ENCODE results near the gene DOLK. TPM values are rescaled to one million over a fixed set of nuclear protein-coding genes. Genes with fewer than 3 reads are reported as not detected.

Gene DOLK
- total RNA-seq, 4 donors from 2014 or later: 12.8 to 21.2 (median 16.2) TPM

GRCh38 chr9:128921881-128922763 is 25.3 kb downstream of the DOLK start:
- H3K9me3 ChIP-seq: no peaks in the 10 kb centered on the region
- H3K4me3 ChIP-seq: peak overlapping the region; percentile 30 to 73 (median 57)
- DNase-seq: no peak
- WGBS, 2 donors: 8 to 12% methylated on average over 10 to 12 of the region's 32 CpGs
- H3K27me3 ChIP-seq: no peaks in the 10 kb centered on the region
- TF ChIP-seq, protein P1, sequence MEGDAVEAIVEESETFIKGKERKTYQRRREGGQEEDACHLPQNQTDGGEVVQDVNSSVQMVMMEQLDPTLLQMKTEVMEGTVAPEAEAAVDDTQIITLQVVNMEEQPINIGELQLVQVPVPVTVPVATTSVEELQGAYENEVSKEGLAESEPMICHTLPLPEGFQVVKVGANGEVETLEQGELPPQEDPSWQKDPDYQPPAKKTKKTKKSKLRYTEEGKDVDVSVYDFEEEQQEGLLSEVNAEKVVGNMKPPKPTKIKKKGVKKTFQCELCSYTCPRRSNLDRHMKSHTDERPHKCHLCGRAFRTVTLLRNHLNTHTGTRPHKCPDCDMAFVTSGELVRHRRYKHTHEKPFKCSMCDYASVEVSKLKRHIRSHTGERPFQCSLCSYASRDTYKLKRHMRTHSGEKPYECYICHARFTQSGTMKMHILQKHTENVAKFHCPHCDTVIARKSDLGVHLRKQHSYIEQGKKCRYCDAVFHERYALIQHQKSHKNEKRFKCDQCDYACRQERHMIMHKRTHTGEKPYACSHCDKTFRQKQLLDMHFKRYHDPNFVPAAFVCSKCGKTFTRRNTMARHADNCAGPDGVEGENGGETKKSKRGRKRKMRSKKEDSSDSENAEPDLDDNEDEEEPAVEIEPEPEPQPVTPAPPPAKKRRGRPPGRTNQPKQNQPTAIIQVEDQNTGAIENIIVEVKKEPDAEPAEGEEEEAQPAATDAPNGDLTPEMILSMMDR (IDR thresholded peaks at IDR 0.05): peak in 1 of 6 experiments; percentile 11
- TF ChIP-seq POLR2A (IDR thresholded peaks at IDR 0.05): no peak
- H3K27ac ChIP-seq: peak overlapping the region; percentile 83 to 93 (median 92)
- intact Hi-C loops (cut with DNase I): no loop called here
- H3K36me3 ChIP-seq: peaks cover 0 to 29% (median 4%) of the 10 kb centered on the region in 3 donors
- peaks cover 45 to 65% (median 47%) of the 10 kb centered on the region in 3 donors for H3K4me1 ChIP-seq

DNA sequence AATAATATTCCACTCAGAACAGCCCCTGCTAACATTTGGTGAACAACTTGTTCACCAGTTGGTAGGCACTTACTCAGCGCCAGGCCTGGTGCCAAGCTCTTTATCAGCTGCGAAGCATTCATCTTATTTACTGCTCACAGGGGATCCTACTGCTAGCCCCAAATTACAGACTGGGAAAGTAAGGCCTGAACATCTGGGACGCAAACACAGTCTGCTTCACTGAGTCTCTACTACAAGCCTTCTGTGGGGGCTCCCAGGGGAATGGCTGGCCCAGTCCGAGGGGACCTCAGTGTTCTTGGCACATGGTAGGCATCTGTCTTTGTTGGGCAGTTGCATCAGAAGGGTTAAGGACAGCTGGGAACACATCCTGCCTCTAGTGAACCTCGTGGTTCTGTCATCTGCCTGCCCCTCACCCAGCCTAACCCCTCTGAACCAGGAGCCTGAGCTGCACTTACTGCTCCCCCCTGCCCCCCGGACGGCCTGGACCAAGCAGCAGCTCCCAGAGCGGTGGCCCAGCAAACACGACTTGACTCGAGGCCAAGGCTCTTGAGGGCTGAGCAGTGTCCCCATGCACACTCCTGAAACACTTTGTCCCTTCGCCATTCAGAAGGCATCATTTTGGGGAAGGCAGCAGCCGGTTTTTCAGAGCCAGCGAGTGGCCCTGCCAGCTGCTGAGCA is 26.9 kb downstream of the DOLK start, which contains the start of gene PHYHD1:
Gene PHYHD1 (plus strand): TSS at position 602 of the 678 bp plus-strand sequence. CDS start 1,342 bp downstream, outside the sequence.
- peaks cover 4 to 39% (median 7%) of the 10 kb centered on the region in 3 donors for H3K36me3 ChIP-seq
- peak within 1 kb of the TSS; percentile 83 to 93 (median 92) for H3K27ac ChIP-seq
- H3K9me3 ChIP-seq: no peaks in the 10 kb centered on the region
- TF ChIP-seq, protein P1 (IDR thresholded peaks at IDR 0.05): no peak
- no peak for TF ChIP-seq POLR2A (IDR thresholded peaks at IDR 0.05)
- intact Hi-C loops (cut with DNase I): no loop called here
- H3K4me3 ChIP-seq: peak within 1 kb of the TSS; percentile 30 to 73 (median 57)
- no peaks in the 10 kb centered on the region for H3K27me3 ChIP-seq
- no peak for DNase-seq
- 28 to 53% methylated on average over 6 to 7 of the region's 13 CpGs for WGBS, 2 donors
- H3K4me1 ChIP-seq: peaks cover 61 to 81% (median 63%) of the 10 kb centered on the region in 3 donors

- TF ChIP-seq POLR2A (IDR thresholded peaks at IDR 0.05): no peak
- TF ChIP-seq, protein P1 (IDR thresholded peaks at IDR 0.05): no peak
- no peak overlapping the region for H3K4me3 ChIP-seq
- intact Hi-C loops (cut with DNase I): no loop called here
- DNase-seq: no peak
- 37 to 69% methylated on average over 2 to 4 of the region's 14 CpGs for WGBS, 2 donors
- no peaks in the 10 kb centered on the region for H3K9me3 ChIP-seq
- H3K27ac ChIP-seq: peak overlapping the region; percentile 54 to 93 (median 82)
- H3K4me1 ChIP-seq: peaks cover 64 to 91% (median 70%) of the 10 kb centered on the region in 3 donors
- no peaks in the 10 kb centered on the region for H3K27me3 ChIP-seq
- peaks cover 4 to 49% (median 7%) of the 10 kb centered on the region in 3 donors for H3K36me3 ChIP-seq
Observed at GRCh38 chr9:128919402-128920089, 27.9 kb downstream of the DOLK start.

DNA sequence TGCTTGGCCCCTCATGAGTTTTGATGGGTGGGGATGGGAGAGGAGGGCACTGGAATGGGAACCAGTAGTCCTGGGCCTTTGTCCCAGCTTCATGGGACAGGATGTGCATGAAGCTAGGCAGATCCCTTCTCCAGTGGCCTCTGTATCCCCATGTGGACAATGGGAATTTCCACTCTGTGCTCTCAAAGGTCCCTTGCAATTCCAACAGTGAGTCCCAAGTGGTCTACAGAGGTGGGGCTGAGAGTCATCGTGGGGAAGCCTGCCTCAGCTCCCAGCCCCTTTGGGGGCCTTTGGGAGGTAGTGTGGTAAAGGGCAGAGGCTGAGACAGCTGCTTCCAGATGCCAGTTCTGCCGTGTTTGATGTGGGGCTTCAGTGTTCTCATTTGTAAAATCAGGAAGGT is 28.5 kb downstream of the DOLK start:
- no peak for DNase-seq
- peaks cover 64 to 96% (median 77%) of the 10 kb centered on the region in 3 donors for H3K4me1 ChIP-seq
- no peaks in the 10 kb centered on the region for H3K9me3 ChIP-seq
- peak overlapping the region; percentile 54 to 93 (median 82) for H3K27ac ChIP-seq
- H3K4me3 ChIP-seq: no peak overlapping the region
- no peaks in the 10 kb centered on the region for H3K27me3 ChIP-seq
- peaks cover 4 to 55% (median 7%) of the 10 kb centered on the region in 3 donors for H3K36me3 ChIP-seq
- intact Hi-C loops (cut with DNase I): no loop called here
- no peak for TF ChIP-seq POLR2A (IDR thresholded peaks at IDR 0.05)
- TF ChIP-seq, protein P1 (IDR thresholded peaks at IDR 0.05): no peak
- 40% methylated on average over 1 of the region's 2 CpGs; no CpG with 5 or more reads in 1 of the 2 donors for WGBS, 2 donors
